Activated T-helper 1 cell treated with Interleukin-2 at 50 U/mL for 16 hours (primary cell): ENCODE data around the gene KDSR.
"Not testable (repeated sequence)": the region's sequence is repeated elsewhere in the genome, so short reads cannot be mapped to it uniquely, and the experiment has no call there.

Experiments
- DNase-seq: peaks from one replicate; pipeline ENCODE4 v3.0.0-alpha.2; 2020; ENCODE audit warnings: low read depth

KDSR gene

DNA sequence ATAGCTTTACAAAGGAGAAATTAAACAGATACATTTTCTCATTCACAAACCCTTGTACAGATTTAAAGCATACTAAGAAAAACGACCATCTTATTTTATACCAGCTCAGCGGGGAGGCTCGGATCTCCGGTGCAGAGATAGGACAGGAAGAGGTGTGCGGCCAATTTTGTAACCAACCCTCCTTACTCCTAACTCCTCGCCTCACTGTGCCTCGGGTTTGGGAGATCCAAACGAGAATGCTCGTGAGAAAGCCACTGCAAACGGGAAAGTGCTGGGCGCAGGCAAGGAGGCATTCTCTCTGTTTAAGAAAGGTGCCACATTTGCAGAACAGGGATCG, 1.2 kb downstream of the KDSR start:
- no peak for DNase-seq

DNA sequence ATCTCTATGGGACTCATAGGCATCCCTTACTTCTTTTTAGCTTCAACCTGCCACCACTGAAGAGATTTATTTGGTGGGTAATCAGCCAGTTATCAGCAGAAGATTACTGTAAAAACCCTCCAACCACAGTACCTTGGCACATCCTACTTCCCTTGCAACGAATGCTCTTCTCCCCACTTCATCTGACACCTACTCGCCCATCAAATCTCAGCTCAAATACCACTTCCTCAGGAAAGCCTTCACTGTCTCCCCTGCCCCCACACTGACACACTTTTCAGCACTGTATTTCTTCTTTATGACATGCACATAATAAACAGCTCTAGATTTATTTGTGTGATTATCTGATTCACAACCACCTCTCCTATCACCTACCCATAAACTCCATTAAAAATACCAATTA, 3.1 kb downstream of the KDSR start:
- no peak for DNase-seq

DNA sequence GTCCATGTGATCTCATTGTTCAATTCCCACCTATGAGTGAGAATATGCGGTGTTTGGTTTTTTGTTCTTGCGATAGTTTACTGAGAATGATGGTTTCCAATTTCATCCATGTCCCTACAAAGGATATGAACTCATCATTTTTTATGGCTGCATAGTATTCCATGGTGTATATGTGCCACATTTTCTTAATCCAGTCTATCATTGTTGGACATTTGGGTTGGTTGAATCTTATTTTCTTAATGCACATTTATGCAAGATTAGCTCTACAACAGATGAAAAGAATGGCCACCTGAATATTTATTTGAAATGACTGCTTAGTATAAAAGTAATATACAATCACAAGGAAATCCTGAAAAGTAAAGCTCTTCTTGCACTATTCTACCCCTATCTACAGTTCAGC, 3.6 kb downstream of the KDSR start:
- DNase-seq: not testable (repeated sequence)

DNA sequence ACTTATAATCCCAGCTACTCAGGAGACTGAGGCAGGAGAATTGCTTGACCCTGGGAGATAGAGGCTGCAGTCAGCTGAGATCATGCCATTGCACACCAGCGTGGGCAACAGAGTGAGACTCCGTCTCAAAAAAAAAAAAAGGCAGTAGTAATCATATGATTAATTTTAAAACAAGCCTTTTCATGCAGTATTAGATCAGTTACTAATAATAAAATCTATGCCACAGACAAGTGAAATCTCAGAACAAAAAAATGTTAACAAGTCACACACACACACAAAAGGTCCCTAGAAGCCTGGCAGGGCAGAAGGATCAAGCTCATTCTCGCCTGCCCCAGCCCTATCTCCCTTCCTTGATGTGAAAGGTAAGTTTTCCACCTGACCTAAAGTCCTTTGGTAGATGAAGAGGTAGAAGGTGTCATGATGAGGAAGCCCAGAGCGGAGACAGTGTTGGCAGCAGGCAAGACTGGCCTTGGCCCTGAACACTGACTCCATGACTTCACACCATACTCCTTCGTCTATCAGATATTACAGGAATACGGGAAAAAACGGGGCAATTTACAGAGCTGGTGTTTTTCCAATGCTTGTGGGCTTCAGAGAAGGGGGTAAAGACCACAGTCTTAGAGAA, 10.6 kb downstream of the KDSR start:
- DNase-seq: no peak

DNA sequence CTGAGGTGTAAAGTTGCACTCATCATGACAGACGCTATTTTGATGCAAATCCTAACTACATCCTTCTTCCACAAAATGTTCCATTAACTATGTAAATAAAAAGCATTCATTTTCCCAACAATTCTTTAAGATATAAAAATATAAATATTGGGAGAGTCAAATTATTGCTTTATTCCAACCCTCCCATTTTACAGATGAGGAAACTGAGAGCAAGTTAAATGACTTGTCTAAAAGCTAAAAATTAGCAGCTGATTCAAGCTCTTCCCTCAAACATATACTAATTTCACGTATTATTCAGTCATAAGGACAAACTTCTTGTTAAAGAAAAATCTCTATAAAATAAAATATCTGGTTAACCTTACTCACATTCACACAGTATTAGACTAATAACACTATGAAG, 16.8 kb downstream of the KDSR start:
- DNase-seq: no peak

DNA sequence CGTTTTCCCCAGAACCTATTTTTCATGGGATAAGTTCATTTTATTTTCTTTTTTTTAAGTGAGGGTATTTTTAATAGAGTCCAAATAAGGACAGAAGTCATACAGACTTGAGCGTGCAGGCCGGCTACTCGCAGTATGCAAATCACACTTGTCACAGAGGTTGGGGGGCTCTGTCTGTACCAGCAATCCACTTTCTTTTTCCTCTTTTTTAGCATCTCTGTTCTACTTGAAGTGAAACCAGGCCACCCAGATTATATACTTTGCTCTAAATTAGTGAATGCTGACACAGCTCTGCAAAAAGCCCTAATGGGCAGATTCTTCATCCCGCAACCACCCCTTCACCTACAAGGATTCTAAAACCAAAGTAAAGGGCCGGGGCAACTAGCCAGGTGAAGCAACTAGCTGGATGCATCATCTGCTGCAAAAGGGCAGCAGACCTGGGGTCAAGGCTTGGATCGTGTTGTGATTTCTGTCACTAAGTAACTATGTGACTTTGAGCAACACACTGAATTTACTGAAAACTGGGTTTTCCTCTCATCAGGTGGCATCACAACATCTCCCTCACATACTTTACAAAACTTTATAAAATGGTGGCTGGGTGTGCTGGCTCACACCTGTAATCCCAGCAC, 18.4 kb downstream of the KDSR start:
- no peak for DNase-seq

DNA sequence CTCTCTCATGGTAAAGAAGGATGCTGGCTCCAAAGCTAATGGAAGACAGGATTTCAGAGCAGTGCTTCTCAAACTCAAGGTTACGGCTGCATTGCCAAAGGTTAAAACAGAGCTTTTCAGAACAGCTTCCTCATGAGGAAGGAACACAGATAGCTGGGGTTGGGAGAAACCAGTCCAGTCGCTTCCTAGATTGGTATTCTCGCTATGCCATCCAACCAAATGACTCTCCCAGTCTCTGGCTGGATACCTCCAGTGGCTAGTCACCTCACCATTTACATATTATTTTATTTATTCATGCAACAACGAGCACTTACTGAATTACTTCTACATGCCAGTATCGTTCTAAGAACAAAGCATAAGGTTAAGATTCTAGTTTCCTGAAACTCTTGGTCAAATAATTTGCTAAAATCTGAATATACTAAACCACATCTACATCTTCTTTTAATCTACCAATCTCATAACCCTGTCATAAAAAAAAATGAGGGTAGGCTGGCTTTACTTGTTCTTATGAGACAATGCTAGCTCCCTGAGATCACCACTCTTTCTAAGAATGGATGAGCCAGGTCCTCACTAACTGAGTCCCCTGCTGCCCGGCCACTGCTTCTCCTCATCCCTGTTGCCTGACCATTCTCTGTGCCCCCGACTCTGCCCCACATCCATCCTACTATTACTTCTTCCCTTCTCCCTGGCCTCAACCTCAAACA, 20.4 kb downstream of the KDSR start:
- DNase-seq: no peak

DNA sequence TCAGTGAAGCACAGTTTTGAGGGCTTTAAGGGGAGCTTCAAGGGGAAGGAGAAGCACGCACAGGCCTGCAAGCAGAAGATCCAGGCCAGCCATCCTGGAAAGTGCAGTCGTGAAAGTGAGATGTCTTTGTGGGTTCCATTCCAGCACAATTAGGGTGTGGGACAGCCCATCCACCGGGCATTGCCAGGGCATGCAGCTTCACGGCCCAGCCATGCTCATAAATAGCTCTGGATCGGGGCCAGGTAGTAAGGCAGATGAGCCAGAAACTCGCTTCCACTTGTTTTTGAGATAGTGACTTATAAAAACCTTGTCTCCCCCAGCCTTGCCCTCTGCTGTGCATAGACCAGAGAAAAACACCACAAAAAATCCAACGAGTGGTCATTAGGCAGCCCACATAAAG, 21.0 kb downstream of the KDSR start:
- no peak for DNase-seq

DNA sequence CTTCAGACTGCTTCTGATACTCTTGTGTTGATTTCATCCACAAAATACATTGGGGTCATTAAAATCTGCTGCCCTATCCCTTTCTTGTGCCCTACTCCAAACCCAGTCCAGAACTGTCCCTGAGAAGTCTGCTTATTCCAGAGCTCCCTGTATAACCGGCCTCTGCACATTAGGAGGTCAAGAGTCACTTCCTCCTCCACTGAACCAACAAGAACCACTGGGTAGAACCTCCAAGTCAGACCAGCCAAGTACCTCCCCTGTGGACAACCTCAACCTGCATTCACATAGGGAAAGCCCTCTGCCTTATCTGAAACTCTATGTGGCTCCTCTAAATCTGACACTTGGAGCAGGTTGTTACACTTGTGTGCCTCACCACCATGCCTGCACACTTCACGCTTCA, 22.1 kb downstream of the KDSR start:
- no peak for DNase-seq

DNA sequence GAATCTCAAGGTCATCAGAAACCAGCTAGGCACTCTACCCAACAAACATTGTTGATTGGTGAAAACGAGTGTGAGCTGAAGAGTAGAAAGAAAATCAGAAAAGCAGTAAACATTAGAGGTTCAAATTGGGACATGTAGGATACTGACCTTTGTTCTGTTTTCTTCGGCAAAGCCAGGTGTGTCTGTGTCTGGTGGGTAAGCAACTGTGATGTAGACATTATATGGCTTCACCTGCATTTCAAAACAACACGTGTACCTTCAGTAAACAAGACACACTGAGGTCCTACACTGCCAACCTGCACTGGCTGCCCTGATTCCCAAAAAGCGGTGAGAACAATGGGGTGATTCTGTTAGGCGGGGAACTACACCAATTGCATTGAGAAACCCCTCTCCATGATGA, 22.7 kb downstream of the KDSR start:
- no peak for DNase-seq

DNA sequence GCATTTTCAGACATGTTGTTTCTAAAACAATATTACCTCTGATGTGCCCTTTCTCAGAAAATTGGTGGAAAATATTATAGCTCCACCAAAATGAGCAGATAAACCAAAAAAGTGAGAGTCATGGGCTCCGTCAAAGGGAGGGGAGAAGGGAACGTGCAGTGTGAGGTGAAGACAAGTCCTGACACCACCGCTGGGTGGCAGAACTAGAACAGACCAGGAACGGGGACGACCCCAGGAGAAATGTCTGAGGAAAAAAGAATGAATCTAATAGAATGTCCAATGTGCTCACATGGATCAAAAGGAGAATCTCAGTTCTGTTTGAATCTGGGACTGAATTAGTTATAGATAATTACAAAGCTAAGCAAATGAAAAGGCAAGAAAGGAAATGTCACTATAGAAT, 24.8 kb downstream of the KDSR start:
- no peak for DNase-seq

DNA sequence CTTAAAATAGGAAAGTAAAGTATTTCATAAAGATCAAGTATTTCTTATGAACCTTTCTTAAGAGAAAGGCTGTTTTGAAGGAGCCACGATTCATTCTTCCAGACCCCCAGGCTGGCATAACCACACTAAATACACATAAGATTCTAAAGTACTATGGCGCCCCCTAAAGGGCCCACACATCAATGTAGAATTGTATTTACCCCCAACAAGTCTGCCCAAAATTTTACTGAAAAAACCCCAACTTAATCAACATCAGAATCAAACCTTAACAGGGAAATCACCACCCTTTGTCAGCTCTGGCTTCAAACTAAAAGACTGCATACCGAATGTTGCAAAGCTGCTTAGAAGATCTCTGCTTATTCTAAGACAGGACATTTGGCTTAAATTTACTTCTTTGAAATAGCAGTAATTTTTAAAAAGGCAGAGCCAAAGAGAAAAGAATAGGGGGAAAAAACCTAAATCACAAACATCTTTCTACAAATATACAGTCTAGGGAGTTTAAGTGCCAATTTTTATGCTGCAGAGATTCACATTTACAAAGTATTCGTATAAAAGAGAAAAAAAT, 27.0 kb downstream of the KDSR start:
- no peak for DNase-seq

DNA sequence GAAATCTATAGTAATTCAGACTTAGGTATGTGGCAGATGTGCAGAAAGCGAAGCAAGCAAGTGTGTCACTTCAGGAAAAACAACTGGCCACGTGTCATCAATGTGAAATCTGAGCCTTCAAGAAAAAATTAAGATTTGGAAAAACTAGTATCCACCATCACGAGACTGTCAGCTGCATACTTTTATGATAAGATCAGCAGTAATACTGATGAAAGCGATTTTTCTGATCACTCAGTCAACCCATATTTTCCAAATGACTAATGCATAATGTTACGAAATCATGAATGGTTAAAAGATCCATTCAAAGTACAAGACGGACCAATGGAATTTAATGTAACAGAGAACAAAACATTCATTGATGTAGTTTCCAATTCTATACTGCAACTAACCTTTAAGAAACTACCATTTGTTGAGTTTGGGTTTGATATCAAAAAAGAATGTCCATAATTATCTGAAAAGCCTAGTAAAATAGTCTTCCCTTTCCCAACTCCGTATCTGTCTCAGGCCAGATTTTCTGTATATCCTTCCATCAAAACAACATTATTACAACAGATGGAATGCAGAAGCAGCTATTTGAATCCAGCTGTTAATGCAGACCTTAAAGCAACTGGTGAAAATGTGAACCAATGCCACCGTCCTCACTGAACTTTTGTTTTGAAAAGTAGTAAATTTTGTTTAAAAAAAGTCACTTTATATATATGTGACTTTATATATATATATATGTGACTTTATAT, 30.5 kb downstream of the KDSR start:
- DNase-seq: no peak

DNA sequence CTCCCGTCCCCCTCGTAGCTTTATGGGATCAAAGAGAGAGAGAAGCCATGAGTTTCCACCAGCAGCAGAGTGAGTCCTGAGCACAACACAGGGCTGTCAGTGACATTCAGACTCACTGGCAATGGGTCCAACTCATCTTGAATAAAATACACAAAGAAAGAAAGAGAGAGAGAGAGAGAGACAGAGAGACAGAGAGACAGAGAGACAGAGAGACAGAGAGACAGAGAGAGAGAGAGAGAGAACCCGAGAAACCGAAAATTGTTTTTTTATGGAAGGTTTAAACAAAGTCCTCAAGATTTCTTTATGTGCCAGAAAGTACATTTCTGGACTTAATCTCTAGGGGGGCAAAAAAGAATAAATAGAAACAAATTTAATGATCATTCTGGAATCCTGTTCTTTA, 35.9 kb downstream of the KDSR start:
- no peak for DNase-seq

DNA sequence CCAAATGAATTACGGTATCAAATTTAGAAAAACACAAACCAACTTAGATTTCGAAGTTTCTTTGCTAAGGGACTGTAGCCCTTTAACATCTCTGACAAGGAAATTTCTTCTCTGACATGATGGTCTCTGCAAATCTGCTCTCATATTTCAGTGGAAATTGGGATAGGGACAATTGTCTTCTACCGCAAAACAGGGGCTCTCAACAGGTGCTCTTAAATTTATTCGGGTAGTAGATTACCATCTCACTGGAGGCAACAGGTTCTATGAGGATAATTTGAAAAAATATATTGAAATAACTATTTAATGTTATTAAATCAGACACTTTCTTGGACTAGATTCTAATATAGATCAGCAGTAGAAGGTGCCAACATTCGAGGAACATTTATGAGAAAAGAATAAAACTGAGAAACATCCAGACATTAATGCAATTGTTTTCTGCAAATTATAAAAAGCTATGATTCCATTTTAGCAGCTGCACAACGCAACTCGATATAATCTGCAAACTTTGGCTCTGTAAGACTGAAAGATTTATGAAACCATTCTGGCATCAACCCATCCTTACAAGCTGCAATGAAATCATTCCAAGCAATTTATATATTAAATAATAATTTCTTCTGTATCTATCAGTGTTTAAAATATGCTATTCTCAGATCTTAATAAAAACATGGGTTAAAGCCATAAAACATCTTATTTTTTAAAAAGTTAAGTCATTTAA, 37.4 kb downstream of the KDSR start:
- DNase-seq: no peak

DNA sequence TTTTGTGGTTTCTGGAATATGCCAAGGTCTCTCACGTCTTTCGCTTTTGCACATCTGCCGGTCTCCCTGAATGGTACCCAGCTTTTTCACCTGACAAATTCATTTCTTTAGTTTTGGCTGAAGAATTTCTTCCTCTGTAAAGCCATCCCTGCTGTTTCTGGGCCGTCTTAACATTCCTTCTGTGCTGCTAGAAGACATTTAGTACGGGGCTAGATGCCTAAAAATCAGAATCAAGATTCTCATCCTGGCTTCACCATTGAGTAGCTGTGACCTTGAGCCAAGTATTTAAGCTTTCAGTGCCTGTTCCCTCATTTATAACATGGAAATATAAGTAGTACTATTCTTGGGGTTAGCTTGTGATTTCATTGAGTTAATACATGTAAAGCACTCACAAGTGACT, 41.0 kb downstream of the KDSR start:
- no peak for DNase-seq

DNA sequence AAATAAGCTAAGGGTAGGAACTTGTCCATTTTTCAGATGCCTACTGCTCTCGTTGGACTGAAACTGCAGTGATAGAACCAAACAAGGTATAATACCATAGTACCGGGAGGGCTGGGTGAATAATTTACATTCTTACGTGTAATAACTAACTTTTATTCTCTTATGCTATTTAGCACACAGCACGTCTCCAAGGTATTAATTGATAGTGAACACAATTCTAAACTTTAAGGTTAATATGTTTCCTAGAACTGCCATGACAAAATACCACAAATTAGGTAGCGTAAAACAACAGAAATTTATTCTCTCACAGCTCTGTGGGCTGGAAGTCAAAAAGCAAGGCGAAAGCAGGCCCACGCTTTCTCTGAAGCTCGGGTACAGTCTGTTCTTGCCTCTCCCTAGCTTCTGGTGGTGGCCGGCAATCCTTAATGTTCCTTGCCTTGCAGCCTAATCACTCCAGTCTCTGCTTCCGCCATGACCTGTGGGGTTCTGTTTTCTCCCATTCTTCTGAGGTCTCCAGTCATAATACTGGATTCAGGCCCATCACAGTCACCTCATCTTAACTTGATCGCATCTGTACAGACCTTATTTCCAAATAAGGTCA, 41.8 kb downstream of the KDSR start:
- no peak for DNase-seq

DNA sequence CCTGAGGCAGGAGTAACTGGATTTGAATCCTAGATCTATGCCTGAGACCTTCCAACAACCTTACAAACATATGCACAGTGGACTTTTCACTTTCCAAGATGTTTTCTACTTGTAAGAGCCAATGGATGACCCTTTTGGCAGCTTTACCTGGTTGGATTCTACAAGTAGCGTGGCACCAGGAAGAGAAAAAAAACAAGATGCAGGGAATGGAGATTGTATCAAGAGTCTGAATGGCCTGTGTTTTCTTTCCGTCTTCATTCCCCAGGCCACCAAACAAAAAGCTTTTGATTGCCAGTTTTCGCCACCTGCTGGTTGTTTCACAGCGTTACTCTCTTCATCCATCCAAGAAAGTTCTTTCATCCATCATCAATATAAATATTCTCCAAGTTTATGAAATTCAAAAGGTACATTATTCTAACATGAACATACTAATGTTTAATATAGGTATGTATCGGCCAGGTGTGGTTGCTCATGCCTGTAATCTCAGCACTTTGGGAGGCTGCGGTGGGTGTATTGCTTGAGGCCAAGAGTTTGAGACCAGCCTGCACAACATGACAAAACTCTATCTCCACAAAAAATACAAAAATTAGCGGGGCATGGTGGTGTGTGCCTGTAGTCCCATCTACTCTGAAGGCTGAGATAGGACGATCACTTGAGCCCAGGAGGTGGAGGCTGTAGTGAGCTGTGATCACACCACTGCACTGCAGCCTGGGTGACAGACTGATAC, 43.9 kb downstream of the KDSR start:
- DNase-seq: peak; percentile 22

DNA sequence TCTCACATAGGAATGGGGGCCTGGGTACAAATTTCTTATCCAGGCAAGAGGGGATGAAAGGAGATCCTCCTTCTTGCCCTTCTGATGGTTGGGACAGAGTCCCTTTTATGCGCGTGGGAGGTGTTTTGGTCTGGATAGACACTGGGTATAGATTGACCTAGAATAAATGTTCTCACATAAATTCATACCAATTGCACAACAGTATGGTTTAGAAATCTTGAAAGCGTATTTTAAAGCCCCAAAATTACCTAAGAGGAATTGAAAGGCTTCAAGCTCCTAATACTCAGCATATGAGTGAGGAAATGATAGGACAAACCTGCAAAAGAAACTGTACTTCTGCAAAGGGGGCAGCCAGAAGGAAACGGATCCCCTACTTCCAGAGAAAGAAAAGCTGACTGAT, 44.8 kb downstream of the KDSR start:
- no peak for DNase-seq

DNA sequence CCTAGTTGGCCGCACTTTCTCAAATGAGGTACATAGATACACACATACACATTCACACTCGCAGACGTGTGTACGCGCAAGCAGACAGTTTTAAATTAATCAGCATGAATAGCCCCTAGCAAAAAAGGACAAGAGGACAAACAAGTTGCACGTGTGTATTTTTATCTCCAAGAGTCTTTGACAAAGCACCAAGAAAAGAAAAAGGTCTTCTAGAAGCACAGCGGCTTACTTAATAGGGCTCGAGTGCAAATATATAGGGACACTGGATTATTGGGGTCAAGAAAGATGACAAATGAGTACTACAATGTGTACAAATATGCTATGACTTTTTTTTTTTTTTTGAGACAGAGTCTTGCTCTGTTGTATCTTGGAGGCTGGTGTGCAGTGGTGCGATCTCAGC, 45.7 kb downstream of the KDSR start:
- DNase-seq: no peak

DNA sequence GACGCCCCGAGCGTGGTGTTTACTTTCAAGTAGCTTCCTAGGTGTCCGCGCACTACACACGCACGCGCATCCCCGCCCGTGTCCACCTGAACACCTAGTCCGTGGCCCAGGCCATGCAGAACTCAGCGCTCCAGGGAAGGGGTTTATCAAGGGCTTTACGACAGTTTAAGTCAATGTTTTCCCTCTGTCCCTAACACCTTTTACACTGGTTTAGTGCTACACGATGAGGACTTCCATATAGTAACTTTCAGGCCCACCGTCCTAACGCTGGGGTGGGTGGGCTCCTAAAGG, 46.1 kb downstream of the KDSR start:
- no peak for DNase-seq
